Gastroesophageal sphincter (tissue), 4 donors: Measurements from ENCODE around the gene TCTN2. TPM values are rescaled to one million over a fixed set of nuclear protein-coding genes. Genes with fewer than 3 reads are reported as not detected.

Experiments used
- ATAC-seq: fragments of 150-250 bp; one replicate; pipeline ENCODE4 v1.9.1; 2016; ENCODE audit warnings: mild to moderate bottlenecking, moderate library complexity
- H3K27ac ChIP-seq, 4 donors: fragments of 200-600 bp; sonication (generic) in 3 of 4; 1 replicate in 3 of 4; 2 replicates in 1 of 4; pipeline ENCODE4 v1.5.1; 2016 to 2019
- H3K27me3 ChIP-seq: fragments of 200-600 bp; sonication (generic); one replicate; pipeline ENCODE4 v1.5.1; 2019
- H3K36me3 ChIP-seq, 2 donors: fragments of 200-600 bp; sonication (generic); one replicate each; pipeline ENCODE4 v1.5.1; 2019; ENCODE audit warnings: control low read depth in 1 of 2
- H3K4me1 ChIP-seq, 3 donors: fragments of 200-600 bp; sonication (generic); 1 replicate in 2 of 3; 2 replicates in 1 of 3; pipeline ENCODE4 v1.5.1; 2016 to 2019; ENCODE audit warnings: control low read depth in 2 of 3
- H3K4me3 ChIP-seq, 2 donors: fragments of 200-600 bp; sonication (generic); one replicate each; pipeline ENCODE4 v1.5.1; 2019; ENCODE audit warnings: mild to moderate bottlenecking in 1 of 2, moderate library complexity in 1 of 2
- H3K9me3 ChIP-seq, 3 donors: fragments of 200-600 bp; sonication (generic); one replicate each; pipeline ENCODE4 v1.5.1; 2017 to 2019; ENCODE audit warnings: control low read depth in 2 of 3
- EP300 ChIP-seq: sonication (generic); formaldehyde crosslinking; IDR thresholded peaks from one replicate; pipeline ENCODE4 v1.6.1; 2017; ENCODE audit warnings: antibody characterized with exemption, mild to moderate bottlenecking
- POLR2A ChIP-seq, 2 donors: fragments of 450-650 bp; IDR thresholded peaks; one replicate each; pipeline ENCODE4 v1.6.1; 2017; ENCODE audit warnings: antibody characterized with exemption in 2 of 2, mild to moderate bottlenecking in 2 of 2, moderate library complexity in 1 of 2
- POLR2AphosphoS5 ChIP-seq: sonication (generic); formaldehyde crosslinking; IDR thresholded peaks from one replicate; pipeline ENCODE4 v1.6.1; 2017; ENCODE audit warnings: antibody characterized with exemption
- WGBS, 2 donors: methylation state at CpG; one replicate each; pipeline ENCODE4 v1.1.5; 2018; ENCODE audit warnings: low coverage in 1 of 2; 5-methylcytosine and 5-hydroxymethylcytosine counted together
- total RNA-seq, 4 donors: library from RNA; depleted of rRNA; stranded (reverse); fragments of >200 nt; gene quantifications; one replicate each; pipeline ENCODE4 v1.1.0, GENCODE V29; 2016
- TF ChIP-seq, protein P1 (sequence below), 4 experiments: fragments of 200-600 bp in 2 of 4; fragments of 450-650 bp in 2 of 4; sonication (generic) in 1 of 4; IDR thresholded peaks; one replicate each; pipeline ENCODE4 v1.5.1; 2017 to 2019; ENCODE audit warnings: antibody characterized with exemption in 4 of 4, mild to moderate bottlenecking in 2 of 4, moderate library complexity in 2 of 4

The TCTN2 gene
- total RNA-seq, 4 donors from 2014 or later = 5.0 to 7.8 (median 7.1) TPM

GRCh38 chr12:123731596-123731995 is 60.7 kb downstream of the TCTN2 start:
- no peaks in the 10 kb centered on the region for H3K4me1 ChIP-seq
- no peaks in the 10 kb centered on the region for H3K27me3 ChIP-seq
- TF ChIP-seq, protein P1, sequence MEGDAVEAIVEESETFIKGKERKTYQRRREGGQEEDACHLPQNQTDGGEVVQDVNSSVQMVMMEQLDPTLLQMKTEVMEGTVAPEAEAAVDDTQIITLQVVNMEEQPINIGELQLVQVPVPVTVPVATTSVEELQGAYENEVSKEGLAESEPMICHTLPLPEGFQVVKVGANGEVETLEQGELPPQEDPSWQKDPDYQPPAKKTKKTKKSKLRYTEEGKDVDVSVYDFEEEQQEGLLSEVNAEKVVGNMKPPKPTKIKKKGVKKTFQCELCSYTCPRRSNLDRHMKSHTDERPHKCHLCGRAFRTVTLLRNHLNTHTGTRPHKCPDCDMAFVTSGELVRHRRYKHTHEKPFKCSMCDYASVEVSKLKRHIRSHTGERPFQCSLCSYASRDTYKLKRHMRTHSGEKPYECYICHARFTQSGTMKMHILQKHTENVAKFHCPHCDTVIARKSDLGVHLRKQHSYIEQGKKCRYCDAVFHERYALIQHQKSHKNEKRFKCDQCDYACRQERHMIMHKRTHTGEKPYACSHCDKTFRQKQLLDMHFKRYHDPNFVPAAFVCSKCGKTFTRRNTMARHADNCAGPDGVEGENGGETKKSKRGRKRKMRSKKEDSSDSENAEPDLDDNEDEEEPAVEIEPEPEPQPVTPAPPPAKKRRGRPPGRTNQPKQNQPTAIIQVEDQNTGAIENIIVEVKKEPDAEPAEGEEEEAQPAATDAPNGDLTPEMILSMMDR (IDR thresholded peaks at IDR 0.05) = no peak
- TF ChIP-seq EP300 (no peak), POLR2AphosphoS5 (no peak), POLR2A (IDR thresholded peaks at IDR 0.05) (no peak)
- H3K36me3 ChIP-seq = peaks cover 4 to 100% of the 10 kb centered on the region in 2 donors
- no peak overlapping the region for H3K27ac ChIP-seq
- H3K9me3 ChIP-seq = no peaks in the 10 kb centered on the region
- ATAC-seq = no peak
- WGBS, 2 donors = 84 to 90% methylated on average over 2 of the region's 2 CpGs
- H3K4me3 ChIP-seq = no peak overlapping the region

- ATAC-seq = no peak
- no peaks in the 10 kb centered on the region for H3K27me3 ChIP-seq
- peaks cover 4 to 100% of the 10 kb centered on the region in 2 donors for H3K36me3 ChIP-seq
- no peaks in the 10 kb centered on the region for H3K4me1 ChIP-seq
- no peaks in the 10 kb centered on the region for H3K9me3 ChIP-seq
- no peak for TF ChIP-seq POLR2AphosphoS5
- TF ChIP-seq, protein P1 (IDR thresholded peaks at IDR 0.05) = no peak
- no peak for TF ChIP-seq POLR2A (IDR thresholded peaks at IDR 0.05)
- TF ChIP-seq EP300 = no peak
- WGBS, 2 donors = 94 to 97% methylated on average over 5 to 10 of the region's 12 CpGs
- no peak overlapping the region for H3K4me3 ChIP-seq
- H3K27ac ChIP-seq = no peak overlapping the region
Observed at GRCh38 chr12:123732251-123732650, 61.3 kb downstream of the TCTN2 start.

DNA sequence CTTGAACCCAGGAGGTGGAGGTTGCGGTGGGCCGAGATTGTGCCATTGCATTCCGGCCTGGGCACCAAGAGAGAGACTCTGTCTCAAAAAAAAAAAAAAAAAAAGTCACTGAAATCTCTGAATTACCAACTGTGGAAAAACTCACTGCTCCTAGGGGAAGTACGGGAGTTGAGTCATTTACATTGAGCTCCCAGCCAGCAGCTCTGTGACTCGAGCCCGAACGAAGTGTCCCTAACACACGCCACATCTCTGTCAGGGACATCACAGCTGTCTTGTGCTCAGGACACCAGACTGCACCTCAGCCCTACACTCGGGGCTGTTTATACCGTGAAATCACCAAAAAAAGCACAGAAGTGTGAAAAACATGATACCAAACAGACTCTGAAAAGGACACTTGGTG is 62.3 kb downstream of the TCTN2 start:
- Histone ChIP-seq H3K9me3 (no peaks in the 10 kb centered on the region), H3K36me3 (peaks cover 0 to 100% of the 10 kb centered on the region in 2 donors), H3K4me3 (no peak overlapping the region), H3K27me3 (no peaks in the 10 kb centered on the region), H3K4me1 (no peaks in the 10 kb centered on the region), H3K27ac (no peak overlapping the region)
- TF ChIP-seq, protein P1 (IDR thresholded peaks at IDR 0.05) = no peak
- TF ChIP-seq EP300 (no peak), POLR2A (IDR thresholded peaks at IDR 0.05) (no peak), POLR2AphosphoS5 (no peak)
- 75% methylated on average over 4 of the region's 10 CpGs; no CpG with 5 or more reads in 1 of the 2 donors for WGBS, 2 donors
- no peak for ATAC-seq

GRCh38 chr12:123734268-123734667 is 63.4 kb downstream of the TCTN2 start:
- H3K36me3 ChIP-seq = peaks cover 0 to 100% of the 10 kb centered on the region in 2 donors
- H3K4me3 ChIP-seq = no peak overlapping the region
- no peaks in the 10 kb centered on the region for H3K27me3 ChIP-seq
- no peaks in the 10 kb centered on the region for H3K4me1 ChIP-seq
- no peak for ATAC-seq
- H3K9me3 ChIP-seq = no peaks in the 10 kb centered on the region
- no peak overlapping the region for H3K27ac ChIP-seq
- TF ChIP-seq POLR2A (IDR thresholded peaks at IDR 0.05) (no peak), POLR2AphosphoS5 (no peak), EP300 (no peak)
- WGBS, 2 donors = 93 to 97% methylated on average over 2 to 5 of the region's 5 CpGs

GRCh38 chr12:123741937-123742572 is 71.1 kb downstream of the TCTN2 start:
- 92% methylated on average over 3 to 8 of the region's 14 CpGs for WGBS, 2 donors
- H3K36me3 ChIP-seq = peaks cover 0 to 91% of the 10 kb centered on the region in 2 donors

More at GRCh38 chr12:123741937-123742572, 71.1 kb downstream of the TCTN2 start:
- no peak overlapping the region for H3K27ac ChIP-seq
- no peak for ATAC-seq
- TF ChIP-seq POLR2A (IDR thresholded peaks at IDR 0.05) = no peak
- TF ChIP-seq POLR2AphosphoS5 = no peak
- no peak for TF ChIP-seq EP300
- TF ChIP-seq, protein P1 (IDR thresholded peaks at IDR 0.05) = no peak
- no peaks in the 10 kb centered on the region for H3K9me3 ChIP-seq
- H3K27me3 ChIP-seq = no peaks in the 10 kb centered on the region
- H3K4me3 ChIP-seq = no peak overlapping the region
- H3K4me1 ChIP-seq = no peaks in the 10 kb centered on the region
